ENCODE measurements around the gene ANO1.

The ANO1 gene

DNA sequence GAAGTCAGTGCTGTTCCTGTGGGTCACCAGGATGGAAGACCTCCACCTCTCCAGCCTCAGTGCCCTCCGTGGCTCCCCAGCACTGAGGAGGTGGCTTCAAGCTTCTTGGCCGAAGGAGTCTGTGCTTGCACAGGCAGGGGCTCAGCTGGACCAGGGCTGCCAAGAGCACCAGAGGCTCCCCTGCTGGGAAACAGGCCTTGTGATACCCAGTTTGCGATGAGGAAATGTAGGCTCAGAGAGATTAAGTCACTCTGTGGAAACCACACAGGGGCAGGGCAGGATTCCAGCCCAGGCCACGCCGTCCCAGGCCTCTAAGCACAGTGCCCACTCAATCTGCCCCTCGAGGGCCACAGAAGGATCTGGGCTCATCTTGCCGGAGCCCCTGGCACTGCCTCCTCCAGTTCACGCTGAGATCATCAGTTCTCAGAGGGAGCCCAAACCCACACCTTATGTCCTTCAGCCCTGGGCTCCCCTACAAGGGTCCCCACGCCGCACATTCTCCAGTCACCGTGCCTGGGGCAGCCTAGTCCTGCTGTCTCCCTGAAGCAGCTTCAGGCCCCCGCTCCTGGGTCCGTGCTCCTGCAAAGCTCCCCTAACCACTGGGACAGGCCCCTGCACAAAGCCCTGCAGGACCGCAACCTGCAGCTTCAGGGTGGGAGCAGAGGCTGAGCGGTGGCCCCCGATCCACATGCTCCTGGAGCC lies 21.6 kb downstream of the ANO1 start:
- no peak for DNase-seq

GRCh38 chr11:70100280-70100603 lies 22.1 kb downstream of the ANO1 start:
- DNase-seq, result no peak

DNA sequence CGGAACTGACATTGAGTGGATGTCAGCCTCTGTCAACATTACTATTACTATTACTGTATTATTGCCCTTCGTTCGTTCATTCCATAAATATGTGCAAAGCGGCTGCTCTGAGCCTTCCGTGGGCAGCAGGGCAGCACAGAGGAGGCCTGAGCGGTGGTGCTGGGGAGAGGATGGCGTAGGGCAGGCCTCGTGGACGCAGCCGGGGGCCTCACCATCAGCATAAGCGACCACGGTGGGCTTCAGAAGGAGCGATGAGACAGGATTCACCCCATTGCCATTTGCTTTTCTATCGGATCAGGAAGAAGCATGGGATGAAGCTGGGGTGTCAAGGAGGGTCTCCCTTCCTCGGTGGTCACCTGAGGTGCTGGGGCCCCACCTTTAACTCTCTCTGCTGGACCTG lies 22.7 kb downstream of the ANO1 start:
- DNase-seq, result no peak

- no peak for DNase-seq
Measured at GRCh38 chr11:70103256-70103975, 25.3 kb downstream of the ANO1 start.

DNA sequence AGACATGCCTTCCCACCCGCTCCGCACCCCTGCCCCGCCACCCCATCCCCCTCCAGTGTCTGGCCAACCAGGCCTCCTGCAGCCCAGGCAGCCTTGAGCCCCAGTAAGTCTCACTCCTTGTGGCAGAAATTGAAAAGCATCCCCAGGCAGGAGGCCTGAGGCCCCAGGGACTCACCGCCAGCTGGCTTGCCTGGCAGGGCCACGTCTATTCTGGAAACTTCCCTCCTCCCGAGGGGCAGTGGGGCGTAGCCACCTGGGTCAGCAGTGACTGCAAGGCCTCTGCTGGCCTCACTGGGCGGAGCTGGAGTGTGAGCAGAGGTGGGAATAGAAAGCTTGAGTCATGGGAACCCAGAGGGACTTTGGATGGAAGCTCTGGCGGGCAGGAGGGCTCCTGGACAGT lies 26.3 kb downstream of the ANO1 start:
- DNase-seq, result no peak

- no peak for DNase-seq
Measured at GRCh38 chr11:70104961-70105360, 26.8 kb downstream of the ANO1 start.

GRCh38 chr11:70105369-70105754 lies 27.2 kb downstream of the ANO1 start:
- DNase-seq, result no peak

- DNase-seq, result no peak
Measured at GRCh38 chr11:70105755-70106571, 27.8 kb downstream of the ANO1 start.

DNA sequence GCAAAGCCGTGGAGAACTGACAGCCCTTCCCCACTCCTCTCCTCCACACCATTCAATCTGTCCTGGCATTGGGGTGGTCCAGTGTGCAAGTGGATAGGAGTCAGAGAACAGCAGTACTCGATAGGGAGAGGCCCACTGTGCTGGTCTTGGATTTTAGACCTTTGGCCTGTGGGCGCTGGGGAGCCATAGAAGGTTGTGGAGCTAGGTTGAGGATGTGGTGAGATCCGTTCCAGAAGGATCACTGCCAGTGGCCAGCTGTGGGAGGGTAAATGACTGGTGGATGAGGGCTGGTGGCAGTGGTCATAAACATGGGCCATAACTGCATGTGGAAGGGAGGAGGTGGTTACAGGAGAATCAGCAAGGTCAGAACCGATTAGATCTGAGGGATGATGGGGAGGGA lies 28.6 kb downstream of the ANO1 start:
- no peak for DNase-seq

DNA sequence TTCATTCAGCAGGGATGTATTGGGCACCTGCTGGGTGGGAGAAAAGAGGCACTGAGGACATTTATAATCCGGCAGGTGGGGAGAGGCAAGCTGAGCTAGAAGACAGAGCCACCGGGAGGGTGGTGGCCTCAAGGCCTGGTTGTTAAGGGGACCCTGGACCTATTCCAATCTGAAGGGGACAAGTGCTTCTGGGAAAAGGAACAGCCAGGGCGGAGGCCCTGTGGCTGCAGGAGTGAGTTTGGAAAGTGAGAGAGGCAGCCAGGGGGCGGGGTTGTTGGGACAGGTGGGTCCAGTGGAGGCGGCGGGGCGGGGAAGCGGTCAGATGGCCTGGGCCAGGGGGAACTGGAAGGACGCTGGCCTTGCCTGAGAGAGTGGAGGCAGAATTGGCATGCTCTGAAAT lies 29.1 kb downstream of the ANO1 start:
- DNase-seq, result no peak

DNA sequence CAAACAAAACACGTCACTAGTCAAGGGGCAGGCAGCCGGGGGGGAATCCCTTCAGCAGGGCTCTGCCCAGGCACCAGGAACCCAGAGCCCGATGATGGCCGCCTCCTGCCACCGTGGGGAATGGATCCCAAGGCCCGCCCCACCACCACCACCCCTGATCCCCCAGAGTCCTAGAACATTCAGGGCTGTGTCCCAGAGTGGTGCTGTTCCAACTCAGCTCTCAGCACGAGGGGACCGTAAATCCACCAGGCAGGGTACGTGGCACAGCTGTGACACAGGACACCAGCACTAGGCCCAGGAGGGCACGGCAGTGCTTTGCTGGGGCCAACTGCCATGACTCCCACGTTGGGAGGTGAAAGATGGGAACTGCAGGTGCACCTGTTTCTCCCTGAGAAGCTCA lies 29.6 kb downstream of the ANO1 start:
- no peak for DNase-seq

- no peak for DNase-seq
Measured at GRCh38 chr11:70108250-70108649, 30.1 kb downstream of the ANO1 start.

GRCh38 chr11:70109006-70109405 lies 30.9 kb downstream of the ANO1 start:
- DNase-seq, result no peak

- no peak for DNase-seq
Measured at GRCh38 chr11:70109903-70110302, 31.8 kb downstream of the ANO1 start.

DNA sequence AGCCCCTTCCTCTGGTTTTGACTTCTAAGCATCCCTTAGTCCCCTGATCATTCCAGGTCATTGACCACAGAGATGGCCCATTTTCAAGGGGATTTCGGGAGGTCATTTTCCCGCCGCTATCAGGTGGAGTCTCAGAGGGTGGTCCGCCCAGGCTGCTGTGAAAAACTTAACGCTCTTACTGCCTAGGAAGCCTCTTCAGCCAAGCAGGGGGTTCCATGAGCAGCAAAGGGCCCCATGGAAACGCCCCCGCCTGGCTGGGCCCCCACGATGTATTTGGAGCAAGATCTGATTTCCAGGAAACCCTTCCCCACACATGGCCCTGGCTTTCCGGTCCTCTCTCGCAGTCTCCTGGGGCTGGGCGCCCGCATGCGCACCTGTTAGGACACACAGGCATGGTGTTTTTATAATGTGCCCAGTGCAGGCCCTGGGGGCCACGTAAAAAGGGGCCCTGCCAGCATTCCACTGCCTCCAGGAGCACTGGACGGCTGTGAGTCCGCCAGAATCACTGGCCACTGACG lies 32.5 kb downstream of the ANO1 start:
- DNase-seq, result no peak

DNA sequence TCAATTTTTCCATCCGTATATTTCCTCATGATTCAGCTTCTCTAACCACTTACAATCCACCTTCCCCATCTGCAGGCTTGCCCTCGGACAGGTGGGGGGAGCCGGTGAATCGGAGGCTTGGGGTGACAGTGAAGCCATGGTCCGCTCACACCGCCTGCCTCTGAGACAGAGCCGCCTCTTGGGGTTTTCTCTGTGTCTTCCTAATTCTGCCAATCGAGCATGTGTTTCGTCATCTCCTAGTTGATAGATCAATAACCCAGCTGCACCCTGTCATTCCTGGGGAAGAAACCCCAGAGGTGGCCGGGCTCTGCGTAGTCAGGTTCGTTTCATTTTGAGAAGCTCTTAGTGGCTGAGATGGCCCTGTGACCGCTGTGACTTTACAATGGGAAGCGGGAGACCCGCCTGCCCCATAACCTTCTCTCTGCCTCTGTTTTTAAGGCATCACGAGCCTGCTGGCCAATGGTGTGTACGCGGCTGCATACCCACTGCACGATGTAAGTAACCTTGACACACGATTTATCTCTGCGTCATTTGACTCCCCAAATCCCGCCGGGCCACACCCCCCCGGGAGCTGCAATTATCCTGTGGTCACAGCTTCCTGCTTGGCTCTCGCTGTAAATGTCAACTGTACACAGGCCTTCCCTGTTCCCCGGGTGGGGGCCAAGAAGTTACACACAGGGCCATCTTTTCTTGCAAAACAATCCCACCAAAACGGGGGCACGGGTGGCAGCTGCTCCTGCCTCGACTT lies 33.3 kb downstream of the ANO1 start:
- no peak for DNase-seq

- no peak for DNase-seq
Measured at GRCh38 chr11:70112017-70112434, 33.9 kb downstream of the ANO1 start.

- DNase-seq, result no peak
Measured at GRCh38 chr11:70113801-70114200, 35.7 kb downstream of the ANO1 start.

DNA sequence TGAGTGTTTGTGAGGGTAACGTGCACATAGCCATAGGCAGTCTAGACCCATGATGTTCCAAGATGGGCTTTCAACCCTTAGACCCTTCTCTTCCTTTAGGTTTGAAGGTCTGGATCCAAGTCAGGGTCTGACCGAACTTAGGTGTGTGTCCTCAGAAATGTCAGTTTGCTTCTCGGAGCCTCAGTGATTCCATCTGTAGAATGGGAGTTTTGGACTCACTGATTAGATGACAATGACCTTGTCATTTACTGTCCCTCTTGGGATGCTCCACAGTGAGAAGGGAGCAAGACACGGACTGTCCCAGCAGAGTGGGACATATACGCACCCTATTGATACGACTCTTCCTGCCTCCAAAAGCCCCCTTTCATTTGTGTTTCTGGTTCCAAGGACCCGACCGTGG lies 37.7 kb downstream of the ANO1 start:
- DNase-seq, result no peak

GRCh38 chr11:70116386-70117065 lies 38.4 kb downstream of the ANO1 start:
- no peak for DNase-seq

GRCh38 chr11:70117567-70118145 lies 39.5 kb downstream of the ANO1 start:
- no peak for DNase-seq

GRCh38 chr11:70118642-70119041 lies 40.5 kb downstream of the ANO1 start:
- DNase-seq, result no peak

Data from CD4-positive, alpha-beta T cell treated with Interleukin-1 beta for 1 hour (primary cell).